HG03575 (cell line): Measurements from ENCODE around the gene MELK.

Source experiments
- ATAC-seq: cut with Tn5 transposase; IDR thresholded peaks from one replicate; pipeline ENCODE4 v1.9.1; 2021; ENCODE audit not compliant: unreplicated experiment, insufficient number of reproducible peaks, low FRiP score; ENCODE audit errors: extremely low read depth

Gene MELK

DNA sequence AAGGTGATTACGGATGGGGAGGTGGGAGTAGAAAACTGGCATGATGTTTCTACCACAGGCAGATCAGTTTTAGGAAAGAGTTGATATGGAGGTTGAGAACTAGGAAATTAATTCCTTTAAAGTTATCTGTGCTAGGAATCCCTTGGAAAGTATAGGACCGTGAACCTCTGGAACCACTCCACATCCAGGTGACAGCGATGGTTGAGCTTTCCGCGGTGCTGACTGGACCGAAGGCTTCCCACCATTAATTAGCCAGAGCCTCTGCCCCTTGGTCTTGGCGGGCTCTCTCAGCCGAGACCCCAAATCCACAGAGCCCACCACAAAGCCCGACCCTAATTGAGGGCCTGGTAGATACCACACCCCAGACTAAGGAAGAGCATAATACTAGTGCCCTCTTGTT, 147.3 kb downstream of the MELK start:
- ATAC-seq = no peak

DNA sequence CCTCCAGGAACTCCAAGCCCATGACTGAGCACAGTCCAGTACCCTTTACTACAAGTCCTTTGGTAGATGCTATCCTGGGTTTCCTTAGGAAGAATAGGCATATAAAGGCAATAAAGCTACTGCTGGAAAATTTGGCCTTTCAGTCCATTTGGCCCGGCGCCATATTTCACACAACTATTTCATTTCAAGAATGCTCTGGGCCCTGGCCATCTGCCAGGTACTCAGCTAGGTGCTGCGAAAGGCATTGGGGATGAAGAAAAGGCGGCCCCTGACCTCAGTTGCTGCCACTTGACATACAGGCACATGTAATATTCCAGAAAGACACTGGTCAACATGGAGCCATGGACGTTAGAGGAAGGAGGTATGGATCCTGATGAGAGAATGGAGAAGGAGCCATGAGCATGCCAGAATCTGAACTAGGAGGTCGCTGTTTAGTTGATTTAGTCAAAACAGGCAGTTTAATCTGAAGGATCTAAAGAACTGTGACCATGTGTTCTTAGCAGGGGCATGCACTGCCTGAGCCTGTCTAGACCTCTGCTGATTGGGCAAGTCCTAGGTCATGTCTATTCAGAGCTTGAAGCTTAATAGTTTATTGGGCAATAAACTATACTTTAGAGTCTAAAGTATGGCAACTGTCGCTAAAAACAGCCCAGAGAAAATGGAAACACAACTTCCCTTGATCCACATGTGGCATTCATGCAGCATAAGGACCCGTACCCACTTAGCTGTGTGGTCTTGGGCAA, 149.3 kb downstream of the MELK start:
- ATAC-seq = no peak

DNA sequence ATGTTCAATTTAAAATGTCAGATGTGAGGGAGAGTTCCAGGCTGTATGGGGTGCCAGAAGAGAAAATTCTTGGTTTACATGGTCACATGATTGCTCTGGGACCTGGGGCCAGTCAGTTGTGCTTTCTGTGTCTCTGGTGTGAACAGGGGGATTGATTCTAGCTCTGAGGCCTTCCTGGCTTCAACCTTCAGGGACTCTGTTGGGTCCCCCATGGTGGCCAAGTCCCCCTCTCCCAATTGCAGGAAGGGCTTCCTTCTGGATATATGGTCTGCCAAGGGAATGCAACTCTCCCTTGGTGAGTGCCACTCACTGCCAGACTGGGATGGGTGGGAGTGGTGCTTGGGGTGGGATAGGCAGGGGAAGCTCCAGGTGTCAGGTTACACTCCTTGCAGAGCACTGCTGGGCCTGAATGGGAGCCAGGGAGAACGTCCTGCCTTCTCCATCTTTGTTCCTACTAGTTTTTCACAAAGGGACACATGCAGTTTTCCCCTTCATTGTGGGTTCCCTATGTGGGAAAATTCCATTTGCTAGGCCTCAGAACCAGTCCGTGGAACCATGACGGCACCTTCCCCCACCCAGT, 153.2 kb downstream of the MELK start:
- no peak for ATAC-seq
